H1 (cell line): ENCODE results near the gene BCAS3. TPM values are rescaled to one million over a fixed set of nuclear protein-coding genes. Genes with fewer than 3 reads are reported as not detected.

Experiments used
- BACH1 ChIP-seq: IDR thresholded peaks from 2 replicates; pipeline ENCODE4 v1.6.1; 2012; ENCODE audit warnings: low read length, improper control_type of control experiment
- CHD7 ChIP-seq: fragments of 300-600 bp; sonication (generic); IDR thresholded peaks from 2 replicates; pipeline ENCODE4 v1.7.1; 2012; ENCODE audit warnings: low read length, moderate library complexity, mild to moderate bottlenecking, inconsistent platforms; ENCODE audit not compliant: insufficient replicate concordance
- EZH2 ChIP-seq: fragments of 200-600 bp; sonication (generic); IDR thresholded peaks from 2 replicates; pipeline ENCODE4 v1.7.1; 2012; ENCODE audit warnings: low read depth, mild to moderate bottlenecking, moderate library complexity, low read length, inconsistent platforms; ENCODE audit not compliant: severe bottlenecking
- POU5F1 ChIP-seq: IDR thresholded peaks from 2 replicates; pipeline ENCODE4 v1.6.1; 2011; ENCODE audit warnings: low read depth, mild to moderate bottlenecking, low read length, moderate library complexity
- SUZ12 ChIP-seq: fragments of 200-600 bp; sonication (generic); IDR thresholded peaks from 2 replicates; pipeline ENCODE4 v1.6.1; 2012; ENCODE audit warnings: mild to moderate bottlenecking, inconsistent platforms, low read length, moderate library complexity, mixed read lengths
- polyA plus RNA-seq, 7 experiments: library from polyadenylated mRNA; depleted of rRNA in 3 of 7; stranded (reverse) in 5 of 7; unstranded in 2 of 7; fragments of >200 nt in 5 of 7; fragments of 200-250 nt in 2 of 7; gene quantifications; 1 replicate in 5 of 7; 2 replicates in 1 of 7; 4 replicates in 1 of 7; pipeline versions ENCODE4 v1.2.1 to v1.2.3, GENCODE V29; 2011 to 2013; ENCODE audit warnings: missing spikeins in 2 of 7, mixed read lengths in 2 of 7
- total RNA-seq: library from RNA; stranded (reverse); fragmentation: NEBNext Ultra II Directional; extraction: Animal tissue kit (Norgen Biotek cat#: 25700); gene quantifications from 2 replicates; pipeline ENCODE4 v1.2.1, GENCODE V29; 2021
- TF ChIP-seq, protein P1 (sequence below): IDR thresholded peaks from 2 replicates; pipeline ENCODE4 v1.6.1; 2012; ENCODE audit warnings: inconsistent platforms
- TF ChIP-seq, protein P2 (sequence below): IDR thresholded peaks from 2 replicates; pipeline ENCODE4 v1.6.1; 2012; ENCODE audit warnings: inconsistent platforms

Gene BCAS3
- total and polyA plus RNA-seq, 2 of the 8 experiments (the other 6 are each of a cell fraction or from before 2014, with no cell fraction given) = 9.9 to 13.3 TPM

DNA sequence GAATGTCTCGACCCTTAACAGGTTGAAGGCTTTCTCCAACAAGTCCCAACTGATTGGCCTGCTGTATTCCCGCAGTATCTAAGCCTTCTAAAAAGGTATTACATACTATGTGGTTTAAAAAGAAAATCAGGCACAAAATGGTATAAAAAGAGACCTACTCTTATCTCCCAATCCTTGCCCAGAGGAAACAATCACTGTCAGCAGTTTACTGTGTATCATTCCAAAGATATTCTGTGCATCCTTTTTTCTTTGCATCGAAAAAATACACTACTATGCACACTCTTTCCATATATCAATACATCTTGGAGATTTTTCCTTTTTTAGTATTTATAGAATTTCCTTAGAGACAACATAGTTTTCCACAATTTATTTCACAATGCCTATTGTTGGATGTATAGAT, 603.2 kb downstream of the BCAS3 start (continued):
- no peak for TF ChIP-seq CHD7
- no peak for TF ChIP-seq BACH1
- TF ChIP-seq, protein P1, sequence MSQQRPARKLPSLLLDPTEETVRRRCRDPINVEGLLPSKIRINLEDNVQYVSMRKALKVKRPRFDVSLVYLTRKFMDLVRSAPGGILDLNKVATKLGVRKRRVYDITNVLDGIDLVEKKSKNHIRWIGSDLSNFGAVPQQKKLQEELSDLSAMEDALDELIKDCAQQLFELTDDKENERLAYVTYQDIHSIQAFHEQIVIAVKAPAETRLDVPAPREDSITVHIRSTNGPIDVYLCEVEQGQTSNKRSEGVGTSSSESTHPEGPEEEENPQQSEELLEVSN = no peak
- TF ChIP-seq POU5F1 = no peak
- TF ChIP-seq EZH2 = no peak
- TF ChIP-seq, protein P2, sequence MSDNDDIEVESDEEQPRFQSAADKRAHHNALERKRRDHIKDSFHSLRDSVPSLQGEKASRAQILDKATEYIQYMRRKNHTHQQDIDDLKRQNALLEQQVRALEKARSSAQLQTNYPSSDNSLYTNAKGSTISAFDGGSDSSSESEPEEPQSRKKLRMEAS = no peak
- TF ChIP-seq SUZ12 = no peak
